H7 (cell line): ENCODE results near the gene MEGF6. TPM values are rescaled to one million over a fixed set of nuclear protein-coding genes. Genes with fewer than 3 reads are reported as not detected.

Experiments used
- DNase-seq: peaks from one replicate; pipeline ENCODE4 v3.0.0; 2012
- H3K27me3 ChIP-seq: 2 replicates; pipeline ENCODE4 v1.6.0; 2011; ENCODE audit warnings: mild to moderate bottlenecking, low read length; ENCODE audit not compliant: control insufficient read depth, insufficient read depth
- H3K36me3 ChIP-seq: replicated peaks from 2 replicates; pipeline ENCODE4 v1.5.1; 2011; ENCODE audit warnings: low read length; ENCODE audit not compliant: control insufficient read depth, insufficient read depth
- H3K4me3 ChIP-seq: 2 replicates; pipeline ENCODE4 v1.5.1; 2011; ENCODE audit warnings: low read depth, mild to moderate bottlenecking, control low read depth, low read length, moderate library complexity; ENCODE audit not compliant: insufficient read depth
- total RNA-seq: library from RNA; depleted of rRNA; stranded (reverse); fragments of >200 nt; shearing (Covaris generic); gene quantifications from 2 replicates; pipeline ENCODE4 v1.2.3, GENCODE V29; 2014

MEGF6 gene
- total RNA-seq, 1 experiment from 2014 or later = 27.1 TPM

GRCh38 chr1:3495776-3496745 is 115.2 kb downstream of the MEGF6 start:
- H3K4me3 ChIP-seq = no peak overlapping the region
- DNase-seq = no peak
- H3K27me3 ChIP-seq = no peaks in the 10 kb centered on the region
- H3K36me3 ChIP-seq = no peaks in the 10 kb centered on the region

- Histone ChIP-seq H3K4me3 (no peak overlapping the region), H3K36me3 (no peaks in the 10 kb centered on the region), H3K27me3 (no peaks in the 10 kb centered on the region)
- no peak for DNase-seq
These were observed 116.7 kb downstream of the MEGF6 start for GRCh38 chr1:3494321-3495308.

GRCh38 chr1:3492545-3493246 is 118.6 kb downstream of the MEGF6 start:
- Histone ChIP-seq H3K4me3 (no peak overlapping the region), H3K36me3 (no peaks in the 10 kb centered on the region), H3K27me3 (no peaks in the 10 kb centered on the region)
- no peak for DNase-seq

DNA sequence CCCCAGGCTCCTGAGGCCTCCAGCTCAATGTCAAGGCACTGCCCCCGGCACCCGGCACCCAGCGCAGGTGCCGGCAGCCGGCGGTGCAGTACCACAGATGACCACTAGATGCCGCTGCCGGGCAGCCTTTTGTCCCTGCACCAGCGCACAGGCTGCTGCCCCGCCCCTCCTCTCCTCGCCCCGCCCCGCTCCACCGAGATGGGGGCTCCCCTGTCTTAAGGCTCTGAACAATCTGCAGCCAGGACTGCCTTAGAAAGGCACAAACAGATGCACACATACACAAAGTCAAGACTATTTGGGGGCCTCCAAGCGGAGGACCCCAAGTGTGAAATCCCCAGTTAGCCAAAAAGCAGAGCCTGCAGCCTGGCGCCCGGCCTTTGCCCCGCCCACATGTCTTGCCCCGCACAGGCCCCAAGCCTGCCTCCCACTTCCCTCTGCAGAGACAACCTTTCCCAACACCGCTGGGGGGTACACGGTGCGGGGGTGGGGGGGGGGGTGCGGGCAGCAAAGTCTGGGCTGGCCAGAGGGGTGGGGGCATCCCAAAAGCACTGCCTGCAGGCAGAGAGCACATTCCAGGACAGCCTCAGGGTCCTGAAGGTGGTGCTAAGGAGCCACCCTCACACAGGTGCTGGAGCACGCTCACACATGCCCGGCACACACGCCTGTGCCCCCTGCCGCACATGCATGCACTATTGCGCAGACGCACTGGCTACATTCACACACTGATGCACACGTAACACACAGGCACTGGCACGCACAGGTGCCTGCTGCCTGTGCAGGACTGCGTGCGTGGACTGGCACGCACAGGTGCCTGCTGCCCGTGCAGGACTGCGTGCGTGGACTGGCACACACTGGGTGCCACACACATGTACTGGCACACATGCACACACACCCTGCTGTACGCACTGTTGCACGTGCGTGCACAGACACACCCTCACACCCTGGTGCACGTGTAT is 119.7 kb downstream of the MEGF6 start:
- Histone ChIP-seq H3K27me3 (no peaks in the 10 kb centered on the region), H3K4me3 (peak overlapping the region; percentile 21; the same call in 1 of the 2 replicates), H3K36me3 (no peaks in the 10 kb centered on the region)
- peak; percentile 98 for DNase-seq

DNA sequence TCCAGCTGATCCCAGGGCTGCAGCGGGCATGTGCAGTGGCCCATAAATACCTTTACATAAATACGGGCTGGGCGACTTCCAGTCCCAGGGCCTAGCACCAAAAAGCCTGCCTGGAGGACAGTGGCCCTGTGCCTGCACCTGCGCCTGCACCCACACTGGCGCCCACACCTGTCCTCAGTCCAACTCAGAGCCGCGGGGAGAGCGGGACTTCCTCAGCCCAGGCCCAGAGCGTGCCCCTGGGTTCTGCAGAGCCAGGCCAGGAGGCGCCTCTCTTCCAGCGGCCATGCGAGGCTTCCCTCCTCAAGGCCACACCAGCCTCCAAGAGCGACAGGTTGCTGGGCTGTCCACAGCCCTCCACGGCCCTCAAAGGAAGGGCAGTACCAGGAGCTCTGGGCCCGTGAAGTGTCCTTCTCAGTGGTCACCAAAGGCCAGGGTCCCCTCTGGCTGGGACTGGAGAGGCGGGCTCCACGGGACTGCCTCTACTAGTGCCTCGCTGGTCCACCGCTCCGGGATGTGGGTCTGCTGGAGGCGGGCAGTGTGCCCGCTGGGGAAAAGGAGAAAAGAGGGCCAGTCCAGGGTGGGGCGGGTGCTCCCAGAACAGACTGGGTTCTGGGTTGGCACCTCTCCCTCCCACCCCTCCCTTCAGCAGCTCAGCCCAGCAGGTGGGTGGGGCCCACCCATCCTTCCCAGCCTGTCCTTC is 121.1 kb downstream of the MEGF6 start:
- no peak for DNase-seq
- Histone ChIP-seq H3K27me3 (no peaks in the 10 kb centered on the region), H3K36me3 (no peaks in the 10 kb centered on the region), H3K4me3 (no peak overlapping the region)

DNA sequence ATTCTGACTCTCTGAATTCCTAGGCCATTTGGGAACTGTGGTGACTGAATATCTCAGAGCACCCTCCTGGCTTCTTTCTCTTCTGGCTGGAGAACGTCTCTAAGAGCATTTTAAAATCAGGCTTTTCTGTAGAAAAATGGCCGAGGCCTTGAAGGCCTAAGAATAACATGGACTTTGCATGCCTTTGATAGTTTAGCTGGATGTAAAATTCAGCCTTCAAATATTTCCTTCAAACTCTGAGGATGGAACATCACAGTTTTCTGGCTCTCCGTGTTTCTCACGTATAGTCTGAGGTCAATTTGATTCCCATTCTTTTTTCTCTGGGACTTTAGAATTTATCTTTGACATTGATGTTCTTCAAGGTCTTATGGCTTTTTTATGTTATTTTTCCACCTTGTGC is 122.9 kb downstream of the MEGF6 start:
- no peaks in the 10 kb centered on the region for H3K36me3 ChIP-seq

DNA sequence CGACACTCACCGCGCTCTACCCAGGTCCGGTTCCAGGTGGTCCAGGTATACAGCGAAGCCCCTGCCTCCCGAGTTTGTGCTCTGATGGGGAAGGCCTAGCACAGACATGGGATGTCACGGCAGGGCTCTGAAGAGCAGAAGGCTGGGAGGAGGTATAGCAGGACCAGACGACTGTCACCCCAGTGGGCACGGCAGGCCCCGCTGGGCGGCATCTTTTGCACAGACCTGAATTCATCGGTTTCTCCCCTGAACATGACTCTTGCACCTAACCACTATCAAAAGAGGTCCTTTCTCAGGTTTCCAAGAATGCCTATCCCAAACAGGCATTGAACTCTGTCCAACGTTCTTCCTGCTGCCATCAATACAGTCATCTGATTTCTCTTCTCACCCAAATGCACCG is 126.3 kb downstream of the MEGF6 start:
- Histone ChIP-seq H3K4me3 (no peak overlapping the region), H3K27me3 (no peaks in the 10 kb centered on the region), H3K36me3 (no peaks in the 10 kb centered on the region)
- DNase-seq = no peak

More for the DNA sequence above, 122.9 kb downstream of the MEGF6 start:
- no peak for DNase-seq
- Histone ChIP-seq H3K27me3 (no peaks in the 10 kb centered on the region), H3K4me3 (no peak overlapping the region)

- H3K36me3 ChIP-seq = no peaks in the 10 kb centered on the region
- peak; percentile 98 for DNase-seq
- no peak overlapping the region for H3K4me3 ChIP-seq
- no peaks in the 10 kb centered on the region for H3K27me3 ChIP-seq
These were observed 127.4 kb downstream of the MEGF6 start for GRCh38 chr1:3483801-3484444.

DNA sequence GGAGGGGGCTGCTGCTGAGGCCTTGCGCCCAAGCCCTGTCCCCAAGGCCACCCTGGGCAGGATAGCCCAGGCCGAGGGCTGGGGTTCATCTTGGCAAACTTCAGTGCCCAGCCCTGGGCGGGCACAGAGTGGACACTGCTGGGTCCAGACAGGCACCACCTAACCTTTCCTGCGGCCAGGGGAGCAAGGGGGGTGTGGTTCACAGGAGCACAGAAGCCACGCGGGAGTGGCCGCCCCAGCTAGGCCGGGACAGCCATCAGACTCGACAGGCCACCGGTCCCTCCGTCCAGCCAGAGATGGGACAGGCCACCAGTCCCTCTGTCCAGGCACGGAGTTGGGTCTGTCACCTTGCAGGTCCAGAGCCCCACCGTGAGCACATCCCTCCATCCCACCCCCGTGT is 127.9 kb downstream of the MEGF6 start:
- DNase-seq = peak; percentile 76
- Histone ChIP-seq H3K4me3 (no peak overlapping the region), H3K36me3 (no peaks in the 10 kb centered on the region), H3K27me3 (no peaks in the 10 kb centered on the region)

GRCh38 chr1:3482378-3482849 is 128.9 kb downstream of the MEGF6 start:
- peak; percentile 91 for DNase-seq
- no peaks in the 10 kb centered on the region for H3K36me3 ChIP-seq
- H3K4me3 ChIP-seq = no peak overlapping the region
- no peaks in the 10 kb centered on the region for H3K27me3 ChIP-seq

GRCh38 chr1:3481836-3482375 is 129.4 kb downstream of the MEGF6 start:
- Histone ChIP-seq H3K36me3 (no peaks in the 10 kb centered on the region), H3K4me3 (no peak overlapping the region), H3K27me3 (no peaks in the 10 kb centered on the region)
- peak; percentile 76 for DNase-seq

DNA sequence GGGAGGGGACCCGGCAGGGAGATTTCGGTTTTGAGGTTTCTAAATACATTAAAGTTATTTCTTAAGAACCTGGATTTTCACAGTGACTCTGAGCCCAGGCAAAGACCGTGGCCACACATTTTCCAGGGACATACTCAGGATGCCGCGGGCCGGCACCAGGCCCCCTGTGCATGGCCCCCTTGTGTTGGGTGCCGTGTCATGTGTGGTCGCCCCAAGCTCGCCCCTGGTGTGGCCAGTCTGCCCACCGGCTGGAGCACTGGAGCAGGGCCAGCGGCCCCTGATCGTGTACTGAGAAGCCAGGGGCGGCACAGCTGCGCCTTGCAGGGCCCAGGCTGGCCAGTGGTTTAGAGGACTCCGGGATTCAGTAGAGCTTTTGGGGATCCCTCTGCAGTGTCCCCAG is 130.3 kb downstream of the MEGF6 start:
- Histone ChIP-seq H3K4me3 (no peak overlapping the region), H3K27me3 (no peaks in the 10 kb centered on the region), H3K36me3 (no peaks in the 10 kb centered on the region)
- DNase-seq = no peak
